22Rv1 (cell line): ENCODE data around the gene C11orf98.

Experiments
- CTCF ChIP-seq: fragments of 450-650 bp; IDR thresholded peaks from 2 replicates; pipeline ENCODE4 v1.5.1; 2017; ENCODE audit warnings: mild to moderate bottlenecking
- ZFX ChIP-seq: fragments of 450-650 bp; IDR thresholded peaks from 2 replicates; pipeline ENCODE4 v1.6.1; 2017; ENCODE audit warnings: antibody characterized with exemption, borderline replicate concordance

GRCh38 chr11:62622476-62623089 is 42.4 kb downstream of the C11orf98 start:
- TF ChIP-seq CTCF (no peak), ZFX (no peak)
